Parathyroid adenoma (tissue), 2 donors: ENCODE results near the gene ZFP62.
A peak's percentile ranks its signal among the peaks of the same experiment; 100 is the strongest.

ENCODE experiments used
- H2AFZ ChIP-seq: fragments of 300-600 bp; sonication (generic); one replicate; pipeline ENCODE4 v1.7.0; 2017; ENCODE audit warnings: antibody characterized with exemption, mild to moderate bottlenecking
- H3K27ac ChIP-seq: fragments of 300-600 bp; sonication (generic); one replicate; pipeline ENCODE4 v1.7.0; 2017
- H3K27me3 ChIP-seq: fragments of 300-600 bp; sonication (generic); one replicate; pipeline ENCODE4 v1.7.0; 2017; ENCODE audit warnings: low read length; ENCODE audit not compliant: control insufficient read depth, insufficient read depth
- H3K36me3 ChIP-seq: fragments of 300-600 bp; sonication (generic); one replicate; pipeline ENCODE4 v1.7.0; 2017; ENCODE audit warnings: low read length; ENCODE audit not compliant: control insufficient read depth, insufficient read depth
- H3K4me1 ChIP-seq: fragments of 300-600 bp; sonication (generic); one replicate; pipeline ENCODE4 v1.7.0; 2017; ENCODE audit warnings: control low read depth
- H3K4me2 ChIP-seq: fragments of 300-600 bp; sonication (generic); one replicate; pipeline ENCODE4 v1.7.0; 2017; ENCODE audit warnings: low read length
- H3K4me3 ChIP-seq: fragments of 300-600 bp; sonication (generic); one replicate; pipeline ENCODE4 v1.7.0; 2017; ENCODE audit warnings: low read depth, low read length
- H3K79me2 ChIP-seq: fragments of 300-600 bp; sonication (generic); one replicate; pipeline ENCODE4 v1.7.0; 2017; ENCODE audit warnings: control low read depth
- H3K9ac ChIP-seq: fragments of 300-600 bp; sonication (generic); one replicate; pipeline ENCODE4 v1.7.0; 2017; ENCODE audit warnings: mild to moderate bottlenecking
- H3K9me3 ChIP-seq: fragments of 300-600 bp; sonication (generic); one replicate; pipeline ENCODE4 v1.7.0; 2017; ENCODE audit warnings: low read length; ENCODE audit not compliant: control insufficient read depth
- TF ChIP-seq, protein P1 (sequence below): fragments of 300-600 bp; sonication (generic); IDR thresholded peaks from one replicate; pipeline ENCODE4 v1.7.0; 2017; ENCODE audit warnings: antibody characterized with exemption, mild to moderate bottlenecking
- donor health status: primary hyperparathyroidism.

ZFP62 gene

DNA sequence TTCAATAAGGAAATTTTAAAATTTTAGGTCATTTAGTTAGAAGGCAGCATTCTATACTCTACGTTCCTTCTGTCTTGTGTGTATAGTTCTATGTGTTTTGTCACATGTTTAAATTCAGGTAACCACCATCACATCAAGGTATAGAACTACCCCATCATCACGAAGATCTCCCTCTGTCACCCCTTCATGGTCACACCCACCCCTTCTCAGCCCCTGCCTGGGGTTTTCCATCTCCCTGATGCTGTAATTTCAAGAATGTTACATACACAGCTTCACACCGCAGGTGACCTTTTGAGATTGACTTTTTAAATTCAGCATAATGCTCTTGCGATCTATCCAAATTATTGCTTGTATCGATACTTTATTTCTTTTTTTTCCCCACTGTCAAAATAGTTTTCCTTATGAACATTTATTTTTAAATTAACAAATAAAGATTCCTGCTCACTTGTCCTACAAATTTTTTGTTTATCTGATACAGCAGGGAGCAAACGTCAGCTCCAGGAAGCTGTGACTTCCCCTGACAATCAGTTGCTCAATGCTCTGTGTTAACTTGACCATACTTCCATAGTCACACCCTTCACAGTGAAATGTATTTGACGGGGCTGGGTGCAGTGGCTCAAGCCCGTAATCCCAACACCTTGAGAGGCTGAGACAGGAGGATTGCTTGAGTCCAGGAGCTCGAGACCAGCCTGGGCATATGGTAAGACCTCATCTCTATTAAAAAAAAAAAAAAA lies 48.1 kb upstream of the ZFP62 start:
- Histone ChIP-seq H3K4me3 (no peak overlapping the region), H3K4me2 (no peak overlapping the region), H3K4me1 (no peaks in the 10 kb centered on the region), H3K9me3 (no peaks in the 10 kb centered on the region), H3K79me2 (no peaks in the 10 kb centered on the region), H2AFZ (no peak overlapping the region), H3K9ac (no peak overlapping the region), H3K27ac (peak overlapping the region; percentile 25), H3K27me3 (no peaks in the 10 kb centered on the region), H3K36me3 (no peaks in the 10 kb centered on the region)
- TF ChIP-seq, protein P1, sequence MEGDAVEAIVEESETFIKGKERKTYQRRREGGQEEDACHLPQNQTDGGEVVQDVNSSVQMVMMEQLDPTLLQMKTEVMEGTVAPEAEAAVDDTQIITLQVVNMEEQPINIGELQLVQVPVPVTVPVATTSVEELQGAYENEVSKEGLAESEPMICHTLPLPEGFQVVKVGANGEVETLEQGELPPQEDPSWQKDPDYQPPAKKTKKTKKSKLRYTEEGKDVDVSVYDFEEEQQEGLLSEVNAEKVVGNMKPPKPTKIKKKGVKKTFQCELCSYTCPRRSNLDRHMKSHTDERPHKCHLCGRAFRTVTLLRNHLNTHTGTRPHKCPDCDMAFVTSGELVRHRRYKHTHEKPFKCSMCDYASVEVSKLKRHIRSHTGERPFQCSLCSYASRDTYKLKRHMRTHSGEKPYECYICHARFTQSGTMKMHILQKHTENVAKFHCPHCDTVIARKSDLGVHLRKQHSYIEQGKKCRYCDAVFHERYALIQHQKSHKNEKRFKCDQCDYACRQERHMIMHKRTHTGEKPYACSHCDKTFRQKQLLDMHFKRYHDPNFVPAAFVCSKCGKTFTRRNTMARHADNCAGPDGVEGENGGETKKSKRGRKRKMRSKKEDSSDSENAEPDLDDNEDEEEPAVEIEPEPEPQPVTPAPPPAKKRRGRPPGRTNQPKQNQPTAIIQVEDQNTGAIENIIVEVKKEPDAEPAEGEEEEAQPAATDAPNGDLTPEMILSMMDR: no peak

DNA sequence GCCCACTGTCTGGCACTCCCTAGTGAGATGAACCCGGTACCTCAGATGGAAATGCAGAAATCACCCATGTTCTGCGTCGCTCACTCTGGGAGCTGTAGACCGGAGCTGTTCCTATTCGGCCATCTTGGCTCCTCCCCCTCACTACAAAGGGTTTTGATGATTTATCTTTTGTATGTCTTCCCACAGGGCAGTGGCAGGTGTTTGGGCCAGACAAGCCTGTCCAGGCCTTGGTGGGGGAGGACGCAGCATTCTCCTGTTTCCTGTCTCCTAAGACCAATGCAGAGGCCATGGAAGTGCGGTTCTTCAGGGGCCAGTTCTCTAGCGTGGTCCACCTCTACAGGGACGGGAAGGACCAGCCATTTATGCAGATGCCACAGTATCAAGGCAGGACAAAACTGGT lies 47.3 kb upstream of the ZFP62 start:
- Histone ChIP-seq H3K4me3 (no peak overlapping the region), H3K79me2 (no peaks in the 10 kb centered on the region), H3K27ac (no peak overlapping the region), H3K27me3 (no peaks in the 10 kb centered on the region), H2AFZ (no peak overlapping the region), H3K4me2 (no peak overlapping the region), H3K9ac (no peak overlapping the region), H3K4me1 (no peaks in the 10 kb centered on the region), H3K36me3 (no peaks in the 10 kb centered on the region), H3K9me3 (no peaks in the 10 kb centered on the region)
- TF ChIP-seq, protein P1: no peak

DNA sequence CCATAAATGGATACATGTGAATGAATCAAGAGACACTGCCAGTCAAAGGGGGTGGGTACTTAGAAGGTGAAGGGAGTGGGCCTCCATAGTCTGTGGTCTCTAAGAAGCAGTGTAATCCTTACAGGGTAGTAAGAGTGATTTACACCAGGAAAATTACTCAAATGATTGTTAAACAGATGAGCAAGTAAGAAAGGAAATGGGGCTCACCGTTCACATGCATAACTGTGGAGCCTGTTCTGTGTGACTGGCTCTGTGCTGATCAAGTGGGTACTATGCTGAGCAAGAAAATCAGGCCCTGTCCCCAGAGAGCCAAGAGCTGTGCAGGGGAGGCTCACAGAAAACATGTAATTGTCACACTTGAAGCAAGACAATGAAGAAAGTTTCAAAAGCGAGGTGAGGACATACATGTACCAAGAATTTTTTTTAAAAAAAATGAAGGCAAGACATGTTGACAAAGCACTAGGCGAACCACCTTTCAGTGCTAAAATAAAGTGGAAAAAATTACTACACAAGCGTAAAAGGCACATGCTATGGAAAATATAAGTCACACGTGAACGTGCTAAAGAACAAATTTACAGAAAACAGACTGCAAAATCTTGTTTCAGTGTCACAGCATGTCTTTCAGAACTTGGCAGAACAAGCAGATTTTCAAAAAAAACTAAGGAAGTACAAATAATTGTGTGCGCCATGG lies 40.4 kb upstream of the ZFP62 start:
- H3K4me1 ChIP-seq: no peaks in the 10 kb centered on the region
- no peak overlapping the region for H3K4me2 ChIP-seq
- TF ChIP-seq, protein P1: no peak
- no peak overlapping the region for H2AFZ ChIP-seq
- no peak overlapping the region for H3K27ac ChIP-seq
- H3K27me3 ChIP-seq: no peaks in the 10 kb centered on the region
- no peak overlapping the region for H3K9ac ChIP-seq
- no peaks in the 10 kb centered on the region for H3K36me3 ChIP-seq
- no peaks in the 10 kb centered on the region for H3K79me2 ChIP-seq
- H3K9me3 ChIP-seq: no peaks in the 10 kb centered on the region
- H3K4me3 ChIP-seq: no peak overlapping the region

GRCh38 chr5:180900178-180900577 lies 39.1 kb upstream of the ZFP62 start:
- Histone ChIP-seq H3K27me3 (no peaks in the 10 kb centered on the region), H3K4me1 (no peaks in the 10 kb centered on the region), H3K4me2 (no peak overlapping the region), H3K4me3 (no peak overlapping the region), H2AFZ (no peak overlapping the region), H3K9me3 (no peaks in the 10 kb centered on the region), H3K36me3 (no peaks in the 10 kb centered on the region), H3K79me2 (no peaks in the 10 kb centered on the region), H3K27ac (no peak overlapping the region), H3K9ac (no peak overlapping the region)
- TF ChIP-seq, protein P1: no peak
